HG03469 (cell line): ENCODE results near the gene SCN8A.
"Not testable (repeated sequence)": the region's sequence is repeated elsewhere in the genome, so short reads cannot be mapped to it uniquely, and the experiment has no call there.

Source experiments
- ATAC-seq: cut with Tn5 transposase; IDR thresholded peaks from one replicate; pipeline ENCODE4 v1.9.1; 2021; ENCODE audit warnings: mild to moderate bottlenecking, moderate library complexity, moderate number of reproducible peaks; ENCODE audit not compliant: unreplicated experiment

Gene SCN8A

GRCh38 chr12:51827925-51828818 is 237.1 kb downstream of the SCN8A start:
- no peak for ATAC-seq

- ATAC-seq = no peak
Observed at GRCh38 chr12:51829011-51829481, 238.0 kb downstream of the SCN8A start.

GRCh38 chr12:51829641-51830040 is 238.6 kb downstream of the SCN8A start:
- no peak for ATAC-seq

- not testable (repeated sequence) for ATAC-seq
Observed at GRCh38 chr12:51831817-51832216, 240.8 kb downstream of the SCN8A start.

GRCh38 chr12:51832354-51833107 is 241.5 kb downstream of the SCN8A start:
- ATAC-seq = no peak

- ATAC-seq = no peak
Observed at GRCh38 chr12:51833448-51834227, 242.6 kb downstream of the SCN8A start.

GRCh38 chr12:51834411-51834810 is 243.4 kb downstream of the SCN8A start:
- ATAC-seq = no peak

- ATAC-seq = no peak
Observed at GRCh38 chr12:51836041-51836826, 245.2 kb downstream of the SCN8A start.

- ATAC-seq = no peak
Observed at GRCh38 chr12:51836827-51837173, 245.8 kb downstream of the SCN8A start.

GRCh38 chr12:51837286-51837685 is 246.3 kb downstream of the SCN8A start:
- ATAC-seq = no peak

- no peak for ATAC-seq
Observed at GRCh38 chr12:51838036-51838435, 247.0 kb downstream of the SCN8A start.

GRCh38 chr12:51838762-51839161 is 247.7 kb downstream of the SCN8A start:
- no peak for ATAC-seq

GRCh38 chr12:51839310-51839947 is 248.4 kb downstream of the SCN8A start:
- no peak for ATAC-seq

GRCh38 chr12:51840966-51841365 is 249.9 kb downstream of the SCN8A start:
- no peak for ATAC-seq

GRCh38 chr12:51841727-51842126 is 250.7 kb downstream of the SCN8A start:
- no peak for ATAC-seq

- ATAC-seq = no peak
Observed at GRCh38 chr12:51844854-51845253, 253.8 kb downstream of the SCN8A start.

- ATAC-seq = no peak
Observed at GRCh38 chr12:51845482-51845881, 254.4 kb downstream of the SCN8A start.

GRCh38 chr12:51846271-51846691 is 255.2 kb downstream of the SCN8A start:
- ATAC-seq = no peak

- no peak for ATAC-seq
Observed at GRCh38 chr12:51846911-51847642, 256.0 kb downstream of the SCN8A start.
